ENCODE results near the gene KLRF1. TPM values are rescaled to one million over a fixed set of nuclear protein-coding genes. Genes with fewer than 3 reads are reported as not detected.

The KLRF1 gene
- total RNA-seq, 1 experiment from 2014 or later = not detected

GRCh38 chr12:9851927-9852326 is 24.6 kb downstream of the KLRF1 start:
- Histone ChIP-seq H2BK20ac (ENCODE audit: low read depth, low read length, poor library complexity, severe bottlenecking) (no peak overlapping the region), H3K9me3 (ENCODE audit: control insufficient read depth, low read depth, low read length) (no peaks in the 10 kb centered on the region), H3K23me2 (ENCODE audit: insufficient read length, low read depth, low read length, poor library complexity, severe bottlenecking) (no peaks in the 10 kb centered on the region), H3K79me1 (ENCODE audit: insufficient read depth, low read depth, low read length, poor library complexity, severe bottlenecking) (no peaks in the 10 kb centered on the region), H4K5ac (ENCODE audit: insufficient read length, low read depth, low read length) (no peak overlapping the region), H2BK120ac (ENCODE audit: low read depth, low read length, poor library complexity, severe bottlenecking) (no peak overlapping the region), H3K4me1 (ENCODE audit: insufficient read depth, low read length) (no peaks in the 10 kb centered on the region; the same call in 1 of the 2 replicates), H2AK5ac (ENCODE audit: insufficient read length, low read length) (no peak overlapping the region), H3K18ac (ENCODE audit: insufficient read length, low read depth, low read length) (no peak overlapping the region), H3K27me3 (ENCODE audit: insufficient read depth, low read length) (no peaks in the 10 kb centered on the region), H3K9ac (ENCODE audit: extremely low read depth, insufficient read length, low read length) (no peak overlapping the region), H3K79me2 (ENCODE audit: insufficient read depth, low read length) (no peaks in the 10 kb centered on the region), H3K4me2 (ENCODE audit: insufficient read depth, insufficient read length, low read length) (no peak overlapping the region), H3K27ac (ENCODE audit: insufficient read length, low read depth, low read length) (no peak overlapping the region), H4K8ac (replicated peaks; ENCODE audit: insufficient read length, low read depth, low read length) (no peak overlapping the region), H4K91ac (ENCODE audit: insufficient read length, low read depth, low read length) (no peak overlapping the region), H3K23ac (ENCODE audit: insufficient read length, low read depth, low read length) (no peak overlapping the region), H3T11ph (ENCODE audit: low read length) (no peak overlapping the region), H3K14ac (ENCODE audit: insufficient read depth, low read length) (no peak overlapping the region), H2BK15ac (ENCODE audit: low read depth, low read length) (no peak overlapping the region), H2BK12ac (ENCODE audit: insufficient read length, low read depth, low read length) (no peak overlapping the region), H3K56ac (ENCODE audit: insufficient read length, low read depth, low read length) (no peak overlapping the region), H3K4ac (ENCODE audit: low read depth, low read length) (no peak overlapping the region), H4K20me1 (ENCODE audit: control insufficient read depth, insufficient read depth, insufficient read length) (no peaks in the 10 kb centered on the region), H2BK5ac (ENCODE audit: insufficient read length, low read length) (no peak overlapping the region), H2AFZ (ENCODE audit: low read length) (no peak overlapping the region)
- Mint-ChIP-seq H3K4me1 (peaks cover 10 to 18% of the 10 kb centered on the region in 2 experiments), H3K27me3 (ENCODE audit: low read depth) (peaks cover 1% of the 10 kb centered on the region; the same call in 1 of the 2 replicates), H3K9me3 (no peaks in the 10 kb centered on the region), H3K4me3 (no peak overlapping the region), H3K36me3 (ENCODE audit: insufficient read depth in 1 of 3, low read depth in 3 of 3) (no peaks in the 10 kb centered on the region), H3K27ac (no peak overlapping the region)
- WGBS (ENCODE audit: extremely low coverage, insufficient read length, low lambda C conversion rate) = no CpG with 5 or more reads among the region's 2 CpGs
- no peak for DNase-seq
- TF ChIP-seq CTCF (conservative IDR thresholded peaks at IDR 0.05) = no peak
